ENCODE data around the gene ICAM1.
"Not testable (repeated sequence)": the region's sequence is repeated elsewhere in the genome, so short reads cannot be mapped to it uniquely, and the experiment has no call there.

ICAM1 gene

GRCh38 chr19:10279737-10280442, 9.0 kb downstream of the ICAM1 start:
- no peak for DNase-seq

GRCh38 chr19:10282043-10282442, 11.1 kb downstream of the ICAM1 start:
- DNase-seq = not testable (repeated sequence)

GRCh38 chr19:10283301-10284064, 12.6 kb downstream of the ICAM1 start:
- no peak for DNase-seq

- DNase-seq = no peak
Measured at GRCh38 chr19:10284065-10284959, 13.4 kb downstream of the ICAM1 start.

GRCh38 chr19:10284960-10285278, 14.0 kb downstream of the ICAM1 start:
- DNase-seq = no peak

GRCh38 chr19:10285393-10285792, 14.5 kb downstream of the ICAM1 start:
- no peak for DNase-seq

- DNase-seq = peak; percentile 82
Measured at GRCh38 chr19:10286803-10287737, 16.1 kb downstream of the ICAM1 start, which contains the start of gene ICAM4. TSS of gene ICAM4 (plus strand) at chr19:10286955. CDS start at chr19:10287013, 58 bp downstream.

- peak; percentile 67 for DNase-seq
Measured at GRCh38 chr19:10288662-10289166, 17.8 kb downstream of the ICAM1 start.

- peak; percentile 75 for DNase-seq
Measured at GRCh38 chr19:10289167-10289835, 18.4 kb downstream of the ICAM1 start.

- peak; percentile 48 for DNase-seq
Measured at GRCh38 chr19:10289836-10290356, 19.0 kb downstream of the ICAM1 start, which contains the start of gene ICAM5. TSS of gene ICAM5 (plus strand) at chr19:10289952. CDS start at chr19:10290044, 92 bp downstream.

GRCh38 chr19:10290357-10290875, 19.5 kb downstream of the ICAM1 start:
- peak; percentile 35 for DNase-seq

- peak; percentile 67 for DNase-seq
Measured at GRCh38 chr19:10290876-10291553, 20.1 kb downstream of the ICAM1 start.

GRCh38 chr19:10291554-10292205, 20.8 kb downstream of the ICAM1 start:
- DNase-seq = peak; percentile 19

GRCh38 chr19:10292206-10292788, 21.4 kb downstream of the ICAM1 start:
- peak; percentile 92 for DNase-seq

- peak; percentile 27 for DNase-seq
Measured at GRCh38 chr19:10292789-10293636, 22.1 kb downstream of the ICAM1 start.

GRCh38 chr19:10293637-10294367, 22.9 kb downstream of the ICAM1 start:
- no peak for DNase-seq

- peak; percentile 28 for DNase-seq
Measured at GRCh38 chr19:10294368-10294697, 23.4 kb downstream of the ICAM1 start.
